IPS-18a (cell line): ENCODE results near the gene LDB3.

Source experiments
- H3K27ac ChIP-seq: one replicate; pipeline ENCODE4 v1.5.1; 2013; ENCODE audit warnings: low read length
- H3K27me3 ChIP-seq: one replicate; pipeline ENCODE4 v1.6.1; 2013; ENCODE audit warnings: mild to moderate bottlenecking, low read length; ENCODE audit not compliant: control insufficient read depth, insufficient read depth
- H3K36me3 ChIP-seq: one replicate; pipeline ENCODE4 v1.6.1; 2013; ENCODE audit warnings: low read depth, low read length; ENCODE audit not compliant: control insufficient read depth
- H3K4me1 ChIP-seq: one replicate; pipeline ENCODE4 v1.6.1; 2013; ENCODE audit warnings: low read depth, low read length; ENCODE audit not compliant: control insufficient read depth
- H3K4me3 ChIP-seq: one replicate; pipeline ENCODE4 v1.5.1; 2013; ENCODE audit warnings: low read length
- H3K9ac ChIP-seq: one replicate; pipeline ENCODE4 v1.6.1; 2013; ENCODE audit warnings: mild to moderate bottlenecking, low read length, moderate library complexity
- H3K9me3 ChIP-seq: one replicate; pipeline ENCODE4 v1.6.1; 2013; ENCODE audit warnings: low read depth, low read length; ENCODE audit not compliant: control insufficient read depth

LDB3 gene

DNA sequence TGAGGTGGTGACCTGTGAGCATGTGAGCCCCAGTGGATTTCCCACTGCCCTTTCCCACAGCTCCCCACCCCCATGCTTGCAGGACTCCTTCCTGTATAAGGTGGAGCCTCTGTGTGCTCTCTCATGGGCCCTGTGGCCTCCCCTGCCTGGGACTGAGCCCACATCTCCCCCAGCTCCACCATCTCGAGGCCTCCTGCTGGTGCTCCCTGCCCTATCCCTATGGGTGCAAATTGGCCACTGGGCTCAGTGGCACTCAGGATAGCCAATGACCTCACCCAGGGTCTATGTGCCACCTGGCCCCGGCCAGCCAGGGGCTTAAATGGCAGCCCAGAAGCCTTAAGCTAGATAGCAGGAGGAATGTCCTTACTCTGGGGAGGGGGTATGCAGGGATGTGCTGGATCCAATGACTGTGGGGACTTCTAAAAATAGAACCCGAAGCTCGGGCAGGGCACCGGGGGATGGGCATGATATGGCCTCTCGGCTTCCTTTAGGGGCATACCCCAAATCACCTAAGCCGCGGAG lies 2.0 kb downstream of the LDB3 start:
- Histone ChIP-seq H3K4me3 (no peak overlapping the region), H3K27me3 (no peaks in the 10 kb centered on the region), H3K36me3 (no peaks in the 10 kb centered on the region), H3K4me1 (peaks cover 23% of the 10 kb centered on the region), H3K9me3 (no peaks in the 10 kb centered on the region), H3K9ac (no peak overlapping the region), H3K27ac (no peak overlapping the region)

DNA sequence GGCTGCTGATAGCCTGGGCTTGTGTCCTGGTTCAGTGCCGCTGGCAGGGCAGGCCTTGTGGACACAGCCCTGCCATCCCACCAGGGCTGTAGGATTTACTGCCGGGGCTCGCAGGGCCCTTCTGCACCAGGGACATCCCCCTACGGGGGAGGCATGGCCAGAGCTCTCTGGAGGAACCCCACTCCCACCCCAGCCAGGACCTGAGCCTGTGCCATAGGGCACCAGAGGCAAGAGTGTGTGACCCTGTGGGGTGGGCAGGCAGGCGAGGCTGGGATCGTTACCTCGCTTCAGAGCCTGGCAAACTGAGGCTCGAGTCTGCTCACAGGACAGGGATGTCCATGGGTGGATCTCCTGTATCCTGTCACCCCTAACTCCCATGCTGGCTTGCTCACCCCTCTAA lies 2.6 kb downstream of the LDB3 start:
- Histone ChIP-seq H3K4me3 (no peak overlapping the region), H3K9me3 (no peaks in the 10 kb centered on the region), H3K4me1 (peaks cover 23% of the 10 kb centered on the region), H3K9ac (no peak overlapping the region), H3K27me3 (no peaks in the 10 kb centered on the region), H3K27ac (no peak overlapping the region), H3K36me3 (no peaks in the 10 kb centered on the region)

DNA sequence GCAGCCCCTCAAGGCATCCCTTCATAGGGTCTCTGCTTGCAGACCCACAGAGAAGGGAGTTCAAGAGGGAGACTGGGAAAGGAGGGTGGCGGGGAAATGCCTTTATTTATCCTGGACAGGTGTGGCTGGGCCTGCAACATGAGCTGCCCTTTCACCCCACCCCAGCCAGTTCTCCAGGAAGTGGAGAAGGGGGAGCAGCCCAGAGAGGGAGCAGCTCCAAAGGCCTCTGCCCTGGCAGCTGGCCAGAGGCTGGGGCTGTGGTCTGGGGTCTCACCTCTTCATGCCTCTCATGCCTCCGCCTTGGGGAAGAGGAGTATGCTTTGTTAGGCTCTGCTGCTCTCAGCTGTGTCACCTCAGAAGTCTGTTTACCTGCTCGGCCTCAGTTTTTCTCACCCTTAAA lies 3.1 kb downstream of the LDB3 start:
- Histone ChIP-seq H3K9me3 (no peaks in the 10 kb centered on the region), H3K36me3 (no peaks in the 10 kb centered on the region), H3K4me3 (no peak overlapping the region), H3K9ac (no peak overlapping the region), H3K27ac (no peak overlapping the region), H3K4me1 (peaks cover 23% of the 10 kb centered on the region), H3K27me3 (no peaks in the 10 kb centered on the region)

DNA sequence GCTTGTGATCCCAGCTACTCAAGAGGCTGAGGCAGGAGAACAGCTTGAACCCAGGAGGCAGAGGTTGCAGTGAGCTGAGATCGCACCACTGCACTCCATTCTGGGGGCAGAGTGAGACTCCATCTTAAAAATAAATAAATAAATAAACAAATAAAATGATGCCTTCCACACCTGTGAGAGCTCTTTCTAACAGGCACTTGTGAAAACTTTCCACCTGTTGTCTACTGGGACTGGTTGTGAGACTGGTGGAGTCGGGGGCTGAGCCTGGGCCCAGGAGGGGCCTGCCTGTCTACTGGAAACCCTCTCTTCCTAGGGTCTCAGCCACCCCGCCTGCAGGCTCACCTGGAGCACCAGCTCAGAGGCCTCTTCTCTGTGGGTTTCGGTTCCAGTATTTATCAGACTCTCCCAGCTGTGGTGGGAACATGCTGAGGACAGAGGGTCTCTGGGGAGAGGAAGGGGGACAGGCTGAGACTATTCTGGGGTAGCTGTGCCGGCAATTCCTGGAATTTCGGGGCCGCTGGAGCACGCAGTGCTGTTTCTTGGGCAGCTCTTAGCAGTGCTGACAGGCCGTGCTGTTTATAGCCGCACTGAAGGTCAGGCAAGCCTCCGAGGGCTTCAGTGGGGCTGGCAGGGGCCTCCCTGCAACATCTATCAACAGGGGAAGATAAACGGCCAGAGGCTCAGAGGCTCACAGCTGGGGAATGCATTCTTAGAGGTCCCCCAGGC lies 3.8 kb downstream of the LDB3 start:
- no peak overlapping the region for H3K27ac ChIP-seq
- no peak overlapping the region for H3K4me3 ChIP-seq
- H3K27me3 ChIP-seq, result no peaks in the 10 kb centered on the region
- no peaks in the 10 kb centered on the region for H3K9me3 ChIP-seq
- H3K36me3 ChIP-seq, result no peaks in the 10 kb centered on the region
- peaks cover 23% of the 10 kb centered on the region for H3K4me1 ChIP-seq
- no peak overlapping the region for H3K9ac ChIP-seq

DNA sequence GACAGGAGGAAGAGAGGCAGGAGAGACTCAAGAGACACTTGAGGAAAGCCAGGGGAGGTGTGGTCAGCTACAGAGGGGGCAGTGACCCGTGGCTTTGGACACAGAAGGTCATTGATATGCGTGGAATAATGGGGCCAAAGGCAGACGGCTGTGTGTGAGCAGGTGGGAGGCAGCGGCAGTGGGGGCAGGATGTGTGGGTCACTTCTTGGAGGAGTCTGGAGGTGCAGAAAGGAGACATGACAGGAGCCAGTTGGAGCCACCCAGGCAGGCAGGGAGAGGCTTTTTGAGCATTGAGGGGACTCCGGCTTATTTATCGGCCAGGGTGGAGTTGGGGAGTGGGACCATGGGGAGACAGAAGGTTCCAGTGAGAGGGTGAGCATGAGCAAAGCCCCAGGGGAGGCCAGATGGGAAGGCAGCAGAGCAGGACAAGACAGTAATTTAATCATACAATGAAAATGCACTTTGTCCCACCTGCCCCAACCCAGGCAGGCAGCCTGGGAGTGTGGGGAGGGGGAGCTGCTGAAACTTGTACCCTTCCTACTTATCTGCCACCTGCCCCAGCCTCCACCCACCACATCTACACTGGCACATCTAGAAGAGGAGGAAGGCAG lies 5.0 kb downstream of the LDB3 start:
- H3K9ac ChIP-seq, result no peak overlapping the region
- H3K9me3 ChIP-seq, result no peaks in the 10 kb centered on the region
- no peak overlapping the region for H3K4me3 ChIP-seq
- no peak overlapping the region for H3K27ac ChIP-seq
- no peaks in the 10 kb centered on the region for H3K27me3 ChIP-seq
- peaks cover 23% of the 10 kb centered on the region for H3K4me1 ChIP-seq
- H3K36me3 ChIP-seq, result no peaks in the 10 kb centered on the region

DNA sequence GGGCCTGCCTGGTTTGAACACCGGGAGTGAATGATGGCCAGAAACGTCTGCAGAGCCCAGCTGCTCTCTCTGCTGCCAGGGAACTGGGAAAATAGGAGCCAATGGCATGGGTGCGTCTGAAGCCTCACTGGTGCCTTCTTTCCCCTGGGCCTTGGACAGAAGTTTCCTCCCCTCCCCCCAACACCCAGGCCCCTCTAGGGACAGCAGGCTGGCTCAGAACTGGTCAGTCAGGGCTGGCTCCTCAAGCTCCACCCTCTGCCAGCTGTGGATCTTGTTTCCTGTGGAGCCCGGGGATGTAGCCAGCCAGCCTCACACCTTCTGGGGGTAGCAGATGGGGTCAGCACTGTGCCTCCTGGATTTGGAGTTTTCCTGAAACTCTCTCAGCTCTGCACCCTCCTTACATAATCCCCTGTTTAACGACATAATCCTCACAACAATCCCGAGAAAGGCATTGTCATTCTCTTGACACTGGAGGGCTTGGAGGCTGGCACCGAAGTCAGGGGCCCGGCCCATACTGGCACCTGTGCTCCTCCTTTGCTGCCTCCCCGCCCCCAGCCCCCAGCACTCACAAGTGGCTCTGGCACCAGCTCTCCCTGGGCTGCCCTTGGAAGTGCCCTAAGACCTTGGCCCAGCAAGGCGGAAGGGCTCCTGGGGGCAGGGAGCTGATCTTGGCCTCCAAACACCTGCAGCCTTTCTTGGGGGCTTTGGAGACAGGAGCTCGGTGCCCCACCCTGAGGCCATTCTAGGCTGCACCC lies 5.7 kb downstream of the LDB3 start:
- no peak overlapping the region for H3K27ac ChIP-seq
- H3K4me1 ChIP-seq, result peaks cover 23% of the 10 kb centered on the region
- no peaks in the 10 kb centered on the region for H3K27me3 ChIP-seq
- no peak overlapping the region for H3K4me3 ChIP-seq
- no peaks in the 10 kb centered on the region for H3K9me3 ChIP-seq
- H3K9ac ChIP-seq, result no peak overlapping the region
- H3K36me3 ChIP-seq, result no peaks in the 10 kb centered on the region

DNA sequence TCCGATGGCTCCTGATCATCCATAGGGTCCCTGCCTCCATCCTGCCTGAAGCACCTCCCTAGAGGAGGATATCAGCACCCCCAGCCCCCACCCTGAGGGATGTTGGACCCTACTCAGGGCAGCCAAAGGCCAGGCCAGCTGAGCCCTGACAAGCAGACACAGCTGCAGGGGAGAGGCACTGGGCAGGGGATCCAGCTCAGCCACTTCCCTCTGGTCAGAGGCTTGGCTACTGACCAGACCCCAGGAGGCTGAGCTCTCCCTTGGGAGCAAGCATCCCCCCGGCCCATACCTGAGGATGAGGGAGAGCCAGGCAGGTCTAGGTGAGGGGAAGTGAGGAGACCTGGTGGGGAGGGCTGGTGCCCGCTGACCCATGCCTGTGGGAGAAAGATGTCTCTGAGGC lies 6.6 kb downstream of the LDB3 start:
- no peak overlapping the region for H3K27ac ChIP-seq
- no peak overlapping the region for H3K4me3 ChIP-seq
- H3K9ac ChIP-seq, result no peak overlapping the region
- H3K36me3 ChIP-seq, result no peaks in the 10 kb centered on the region
- no peaks in the 10 kb centered on the region for H3K9me3 ChIP-seq
- peaks cover 23% of the 10 kb centered on the region for H3K4me1 ChIP-seq
- H3K27me3 ChIP-seq, result no peaks in the 10 kb centered on the region

DNA sequence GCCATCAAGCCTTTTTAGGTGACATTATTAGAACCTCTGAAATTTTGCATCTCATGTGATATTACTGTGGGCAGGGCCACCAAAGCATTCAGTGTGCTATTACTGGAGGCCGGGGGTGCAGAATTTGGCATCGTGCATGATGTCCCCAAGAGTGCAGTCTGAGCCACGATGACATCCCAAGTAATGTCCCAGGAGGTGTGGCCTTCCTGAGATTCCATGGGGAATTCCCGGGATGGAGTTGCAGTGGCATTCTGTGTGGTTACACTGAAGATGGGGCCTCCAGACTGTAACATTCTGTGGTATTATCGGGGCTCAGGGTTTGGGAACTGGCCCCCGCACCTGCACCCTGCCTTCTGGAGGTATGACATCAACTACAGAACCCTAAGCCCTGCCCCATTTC lies 9.1 kb downstream of the LDB3 start:
- Histone ChIP-seq H3K27me3 (no peaks in the 10 kb centered on the region), H3K4me3 (no peak overlapping the region), H3K36me3 (no peaks in the 10 kb centered on the region), H3K27ac (no peak overlapping the region), H3K9me3 (no peaks in the 10 kb centered on the region), H3K9ac (no peak overlapping the region), H3K4me1 (peaks cover 22% of the 10 kb centered on the region)

DNA sequence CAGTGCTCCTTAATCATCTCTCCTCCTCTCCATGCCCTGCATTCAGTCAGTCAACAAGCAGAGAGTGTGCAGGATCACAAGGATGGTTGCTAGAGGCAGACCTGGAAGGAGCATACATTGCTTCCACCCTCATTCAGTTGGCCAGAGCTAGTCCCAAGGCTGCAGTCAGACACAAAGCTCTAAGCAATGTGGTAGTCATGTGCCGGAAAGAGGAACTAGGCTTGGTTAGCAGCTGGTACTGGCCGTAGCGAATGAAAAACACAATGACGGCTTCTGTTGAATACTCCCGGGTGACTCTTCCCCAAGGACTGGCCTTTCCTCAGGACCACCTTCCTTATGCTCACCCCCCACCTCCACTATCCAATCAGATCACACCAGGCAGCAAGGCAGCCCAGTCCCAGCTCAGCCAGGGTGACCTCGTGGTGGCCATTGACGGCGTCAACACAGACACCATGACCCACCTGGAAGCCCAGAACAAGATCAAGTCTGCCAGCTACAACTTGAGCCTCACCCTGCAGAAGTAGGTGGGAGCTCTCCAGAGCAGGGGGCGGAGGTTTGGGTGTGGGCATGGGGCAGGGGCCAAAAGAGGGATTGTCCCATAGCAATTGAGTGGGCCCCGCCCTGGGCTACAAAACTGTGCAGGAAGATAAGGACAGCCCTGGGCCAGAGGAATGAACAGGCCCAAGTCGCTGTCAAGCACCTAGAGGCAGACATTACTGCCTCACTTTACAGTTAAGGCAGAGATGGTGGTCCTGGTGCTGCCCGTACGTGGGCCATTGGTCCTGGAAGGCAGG lies 10.9 kb downstream of the LDB3 start:
- no peaks in the 10 kb centered on the region for H3K36me3 ChIP-seq
- no peak overlapping the region for H3K27ac ChIP-seq
- H3K27me3 ChIP-seq, result no peaks in the 10 kb centered on the region
- H3K4me3 ChIP-seq, result no peak overlapping the region
- no peak overlapping the region for H3K9ac ChIP-seq
- H3K4me1 ChIP-seq, result peaks cover 4% of the 10 kb centered on the region
- no peaks in the 10 kb centered on the region for H3K9me3 ChIP-seq

DNA sequence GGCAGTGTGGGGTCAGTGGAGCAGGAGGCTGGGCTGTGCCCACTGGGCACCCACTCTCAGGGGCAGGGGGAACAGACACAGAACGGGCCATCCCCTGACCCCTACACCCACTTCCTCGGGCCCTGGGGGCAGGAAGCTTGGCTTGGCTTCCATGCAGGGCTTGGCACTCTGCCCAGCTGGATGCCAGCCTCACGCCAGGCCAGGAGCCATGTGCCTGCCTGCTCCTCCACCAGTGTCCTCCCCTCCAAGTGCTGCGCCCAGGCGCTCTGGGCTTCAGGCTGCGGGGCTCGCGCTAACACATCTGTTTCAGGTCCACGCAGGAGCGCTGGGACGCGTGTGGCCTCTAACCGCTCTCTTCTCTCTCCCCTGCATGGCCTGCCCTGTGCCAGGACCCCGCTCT lies 12.7 kb downstream of the LDB3 start:
- no peak overlapping the region for H3K4me3 ChIP-seq
- H3K9me3 ChIP-seq, result no peaks in the 10 kb centered on the region
- H3K4me1 ChIP-seq, result peaks cover 4% of the 10 kb centered on the region
- H3K27me3 ChIP-seq, result no peaks in the 10 kb centered on the region
- H3K9ac ChIP-seq, result no peak overlapping the region
- no peak overlapping the region for H3K27ac ChIP-seq
- H3K36me3 ChIP-seq, result no peaks in the 10 kb centered on the region

DNA sequence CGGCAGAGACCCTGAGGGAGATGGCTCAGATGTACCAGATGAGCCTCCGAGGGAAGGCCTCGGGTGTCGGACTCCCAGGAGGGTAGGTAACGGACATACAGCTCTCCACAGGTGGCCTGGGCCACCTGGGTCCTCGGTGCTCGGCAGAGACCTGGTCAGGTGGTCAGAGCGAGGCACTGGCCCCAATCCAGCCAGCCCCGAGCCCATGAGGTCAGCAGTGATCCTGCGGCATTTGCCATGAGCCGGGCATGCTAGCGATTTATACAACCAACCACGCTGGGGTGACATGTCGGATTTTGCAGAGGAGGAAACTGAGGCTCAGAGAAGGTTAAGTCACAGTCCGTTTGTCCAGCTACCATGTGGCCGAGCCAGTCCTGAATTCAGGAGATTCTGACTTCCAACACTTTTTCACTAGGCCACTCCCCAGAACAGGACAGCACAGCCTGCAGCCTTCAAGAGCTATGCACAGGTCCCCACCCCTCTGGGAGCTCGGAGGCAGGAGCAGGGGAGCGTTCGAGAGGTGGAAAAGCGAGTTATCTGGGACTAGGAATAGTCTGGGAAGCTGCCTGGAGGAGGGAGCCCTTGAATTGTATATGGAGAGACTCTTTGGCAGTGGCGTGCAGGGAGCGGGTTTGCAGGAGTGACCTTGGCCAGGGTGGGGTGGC lies 13.5 kb downstream of the LDB3 start:
- Histone ChIP-seq H3K4me3 (no peak overlapping the region), H3K9ac (no peak overlapping the region), H3K27me3 (no peaks in the 10 kb centered on the region), H3K9me3 (no peaks in the 10 kb centered on the region), H3K36me3 (no peaks in the 10 kb centered on the region), H3K27ac (no peak overlapping the region), H3K4me1 (peaks cover 4% of the 10 kb centered on the region)
